Measurements from ENCODE around the gene SMARCA1.

The SMARCA1 gene

DNA sequence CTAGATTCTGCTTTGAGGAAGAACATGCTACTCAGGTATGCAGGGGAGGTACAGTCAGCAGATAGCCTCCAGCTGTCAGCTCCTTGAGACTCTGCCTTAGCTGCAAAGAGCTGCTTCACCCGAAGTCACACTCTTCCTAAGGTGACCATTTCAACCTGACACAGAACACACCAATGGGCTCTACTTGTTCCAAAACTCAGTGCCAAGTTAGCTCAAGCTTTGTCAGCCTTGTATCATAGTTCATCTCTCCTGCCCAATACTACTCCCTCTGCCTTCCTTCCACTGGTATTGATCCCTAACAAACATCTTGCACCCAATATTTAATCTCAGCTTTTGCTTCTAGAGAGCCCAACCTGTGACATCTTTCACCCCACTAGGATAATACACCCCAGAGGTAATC, 7.8 kb upstream of the SMARCA1 start:
- no peaks in the 10 kb centered on the region for H4K20me1 ChIP-seq (ENCODE audit: insufficient read depth)
- H3K4me1 ChIP-seq (ENCODE audit: low read depth, poor library complexity, severe bottlenecking): peaks cover 52% of the 10 kb centered on the region
- H3K79me2 ChIP-seq (ENCODE audit: insufficient read depth, low read depth): no peaks in the 10 kb centered on the region
- peak overlapping the region; percentile 89 for H3K4me2 ChIP-seq
- H3K4me3 ChIP-seq (IDR thresholded peaks at IDR 0.05; ENCODE audit: insufficient read depth, low read depth, low read length): no peak overlapping the region
- peak overlapping the region; percentile 78 for H3K27ac ChIP-seq
- no peaks in the 10 kb centered on the region for H3K36me3 ChIP-seq (ENCODE audit: insufficient read depth)
- no peaks in the 10 kb centered on the region for H3K27me3 ChIP-seq (ENCODE audit: insufficient read depth, low read depth)
- TF ChIP-seq, protein P1, sequence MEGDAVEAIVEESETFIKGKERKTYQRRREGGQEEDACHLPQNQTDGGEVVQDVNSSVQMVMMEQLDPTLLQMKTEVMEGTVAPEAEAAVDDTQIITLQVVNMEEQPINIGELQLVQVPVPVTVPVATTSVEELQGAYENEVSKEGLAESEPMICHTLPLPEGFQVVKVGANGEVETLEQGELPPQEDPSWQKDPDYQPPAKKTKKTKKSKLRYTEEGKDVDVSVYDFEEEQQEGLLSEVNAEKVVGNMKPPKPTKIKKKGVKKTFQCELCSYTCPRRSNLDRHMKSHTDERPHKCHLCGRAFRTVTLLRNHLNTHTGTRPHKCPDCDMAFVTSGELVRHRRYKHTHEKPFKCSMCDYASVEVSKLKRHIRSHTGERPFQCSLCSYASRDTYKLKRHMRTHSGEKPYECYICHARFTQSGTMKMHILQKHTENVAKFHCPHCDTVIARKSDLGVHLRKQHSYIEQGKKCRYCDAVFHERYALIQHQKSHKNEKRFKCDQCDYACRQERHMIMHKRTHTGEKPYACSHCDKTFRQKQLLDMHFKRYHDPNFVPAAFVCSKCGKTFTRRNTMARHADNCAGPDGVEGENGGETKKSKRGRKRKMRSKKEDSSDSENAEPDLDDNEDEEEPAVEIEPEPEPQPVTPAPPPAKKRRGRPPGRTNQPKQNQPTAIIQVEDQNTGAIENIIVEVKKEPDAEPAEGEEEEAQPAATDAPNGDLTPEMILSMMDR (conservative IDR thresholded peaks at IDR 0.05; ENCODE audit: low read depth, low read length): no peak
- H2AFZ ChIP-seq (ENCODE audit: low read depth): peak overlapping the region; percentile 72
- H3K9ac ChIP-seq: no peak overlapping the region

DNA sequence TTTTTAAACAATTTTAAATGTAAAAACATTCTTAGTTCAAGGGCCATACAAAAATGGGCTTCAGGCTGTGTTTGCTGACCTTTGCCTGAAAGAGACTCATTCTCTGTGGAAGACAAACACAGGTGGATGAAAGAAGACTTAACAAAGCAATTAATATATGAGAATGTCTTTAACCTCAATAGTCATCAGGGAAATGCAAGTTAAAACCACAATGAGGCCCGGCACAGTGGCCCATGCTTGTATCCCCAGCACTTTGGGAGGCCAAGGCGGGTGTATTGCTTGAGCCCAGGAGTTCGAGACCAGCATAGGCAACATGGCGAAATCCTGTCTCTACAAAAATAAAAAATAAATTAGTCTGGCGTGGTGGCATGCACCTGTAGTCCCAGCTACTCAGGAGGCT, 7.1 kb upstream of the SMARCA1 start:
- H3K9ac ChIP-seq: no peak overlapping the region

DNA sequence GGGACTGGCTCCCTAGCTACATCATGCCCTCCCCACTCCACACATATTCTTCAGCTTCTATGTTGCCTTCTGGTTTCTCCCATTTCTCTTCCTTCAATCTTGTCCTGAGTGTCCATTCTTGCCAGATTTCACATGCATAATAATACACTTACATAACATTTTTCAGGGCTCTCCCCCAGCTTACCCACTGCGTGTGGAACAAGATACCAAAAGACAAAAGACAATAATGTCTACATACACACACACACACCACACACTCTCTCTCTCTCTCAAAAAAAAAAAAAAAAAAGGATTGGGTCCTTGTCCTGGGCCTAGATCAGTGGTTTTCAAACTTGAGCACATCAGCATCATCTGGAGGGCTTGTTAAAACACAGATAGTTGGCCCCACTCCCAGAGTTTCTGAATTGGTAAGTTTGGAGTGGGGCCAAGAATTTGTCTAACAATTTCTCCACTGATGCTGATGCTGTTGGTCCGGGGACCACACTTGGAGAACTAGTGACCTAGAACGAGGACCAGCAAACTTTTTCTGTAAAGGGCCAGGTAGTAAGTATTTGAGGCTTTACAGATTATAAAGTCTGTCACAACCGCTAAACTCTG, 6.5 kb upstream of the SMARCA1 start:
- Histone ChIP-seq H2AFZ (ENCODE audit: low read depth) (peak overlapping the region; percentile 58; the same call in 1 of the 2 replicates), H3K4me2 (peak overlapping the region; percentile 89), H3K27me3 (ENCODE audit: insufficient read depth, low read depth) (no peaks in the 10 kb centered on the region), H4K20me1 (ENCODE audit: insufficient read depth) (no peaks in the 10 kb centered on the region), H3K36me3 (ENCODE audit: insufficient read depth) (no peaks in the 10 kb centered on the region), H3K27ac (peak overlapping the region; percentile 78), H3K79me2 (ENCODE audit: insufficient read depth, low read depth) (no peaks in the 10 kb centered on the region), H3K4me3 (IDR thresholded peaks at IDR 0.05; ENCODE audit: insufficient read depth, low read depth, low read length) (no peak overlapping the region), H3K4me1 (ENCODE audit: low read depth, poor library complexity, severe bottlenecking) (peaks cover 66% of the 10 kb centered on the region), H3K9ac (peak overlapping the region; percentile 26; the same call in 1 of the 2 replicates)
- TF ChIP-seq, protein P1 (conservative IDR thresholded peaks at IDR 0.05; ENCODE audit: low read depth, low read length): no peak

More for the DNA sequence above, 7.1 kb upstream of the SMARCA1 start:
- Histone ChIP-seq H3K4me1 (ENCODE audit: low read depth, poor library complexity, severe bottlenecking) (peaks cover 59% of the 10 kb centered on the region), H3K79me2 (ENCODE audit: insufficient read depth, low read depth) (no peaks in the 10 kb centered on the region), H3K4me2 (peak overlapping the region; percentile 89), H4K20me1 (ENCODE audit: insufficient read depth) (no peaks in the 10 kb centered on the region), H3K36me3 (ENCODE audit: insufficient read depth) (no peaks in the 10 kb centered on the region), H2AFZ (ENCODE audit: low read depth) (peak overlapping the region; percentile 72), H3K27ac (peak overlapping the region; percentile 78), H3K4me3 (IDR thresholded peaks at IDR 0.05; ENCODE audit: insufficient read depth, low read depth, low read length) (no peak overlapping the region), H3K27me3 (ENCODE audit: insufficient read depth, low read depth) (no peaks in the 10 kb centered on the region)
- TF ChIP-seq, protein P1 (conservative IDR thresholded peaks at IDR 0.05; ENCODE audit: low read depth, low read length): no peak

DNA sequence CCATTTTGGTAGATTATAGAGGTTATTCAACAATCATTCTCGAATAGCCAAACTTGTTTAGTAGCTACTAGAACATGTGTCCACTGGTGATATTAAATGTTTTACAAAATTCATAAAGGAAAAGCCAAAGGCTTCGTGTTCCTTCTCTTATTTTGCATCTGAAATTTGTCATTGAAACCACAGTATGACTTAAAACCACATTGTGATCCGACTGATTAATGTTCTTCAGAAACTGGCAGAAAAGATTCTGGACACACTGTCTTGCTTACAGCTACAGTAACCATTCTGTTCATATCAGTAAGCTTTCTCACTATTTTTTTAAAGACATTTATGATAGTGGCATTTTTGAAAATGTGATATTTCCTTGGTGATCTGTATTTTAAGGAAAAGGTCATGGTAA, 2.6 kb upstream of the SMARCA1 start:
- Histone ChIP-seq H3K4me3 (IDR thresholded peaks at IDR 0.05; ENCODE audit: insufficient read depth, low read depth, low read length) (no peak overlapping the region), H3K4me2 (peak overlapping the region; percentile 52), H3K27ac (no peak overlapping the region; the same call in 1 of the 2 replicates), H2AFZ (ENCODE audit: low read depth) (no peak overlapping the region), H4K20me1 (ENCODE audit: insufficient read depth) (no peaks in the 10 kb centered on the region), H3K27me3 (ENCODE audit: insufficient read depth, low read depth) (no peaks in the 10 kb centered on the region), H3K9ac (no peak overlapping the region), H3K4me1 (ENCODE audit: low read depth, poor library complexity, severe bottlenecking) (peaks cover 59% of the 10 kb centered on the region), H3K79me2 (ENCODE audit: insufficient read depth, low read depth) (no peaks in the 10 kb centered on the region), H3K36me3 (ENCODE audit: insufficient read depth) (no peaks in the 10 kb centered on the region)
- TF ChIP-seq, protein P1 (conservative IDR thresholded peaks at IDR 0.05; ENCODE audit: low read depth, low read length): no peak

Data from KMS-11 (cell line).